CD8-positive, alpha-beta memory T cell (primary cell): Measurements from ENCODE around the gene RTP3. TPM values are rescaled to one million over a fixed set of nuclear protein-coding genes. Genes with fewer than 3 reads are reported as not detected.

Experiments
- CTCF ChIA-PET: fragments of 350-600 bp; sonication (Branson Sonifier 250); formaldehyde crosslinking; loops from one replicate; lab custom pipeline; 2021; ENCODE audit warnings: antibody characterized with exemption; lab: Charles Lee
- POLR2A ChIA-PET: fragments of 350-600 bp; sonication (Branson Sonifier 250); formaldehyde crosslinking; loops from one replicate; lab custom pipeline; 2021; ENCODE audit warnings: antibody characterized with exemption; lab: Charles Lee
- DNase-seq, 5 donors: peaks; one replicate each; pipeline versions ENCODE4 v3.0.0 to v3.0.0-alpha.2; 2020 to 2022; ENCODE audit warnings: mixed read lengths in 1 of 5
- H3K27ac ChIP-seq: one replicate; pipeline ENCODE4 v1.7.0; 2013; ENCODE audit warnings: low read depth, mild to moderate bottlenecking, low read length, moderate library complexity
- H3K27me3 ChIP-seq: 2 replicates; pipeline ENCODE4 v1.7.0; 2013; ENCODE audit warnings: low read length, mild to moderate bottlenecking; ENCODE audit not compliant: insufficient read depth, poor library complexity, severe bottlenecking
- H3K36me3 ChIP-seq: 2 replicates; pipeline ENCODE4 v1.7.0; 2013; ENCODE audit warnings: mild to moderate bottlenecking, low read length, moderate library complexity; ENCODE audit not compliant: insufficient read depth
- H3K4me1 ChIP-seq: 2 replicates; pipeline ENCODE4 v1.7.0; 2013; ENCODE audit warnings: mild to moderate bottlenecking, low read length, moderate library complexity; ENCODE audit not compliant: insufficient read depth
- H3K4me3 ChIP-seq: 2 replicates; pipeline ENCODE4 v1.7.0; 2013; ENCODE audit warnings: mild to moderate bottlenecking, low read length
- H3K9me3 ChIP-seq: 2 replicates; pipeline ENCODE4 v1.7.0; 2013; ENCODE audit warnings: mild to moderate bottlenecking, low read length
- H3K27ac Mint-ChIP-seq, 8 donors: one replicate each; pipeline ENCODE4 v1.8.0; 2020 to 2021; ENCODE audit warnings: mixed read lengths in 8 of 8, mild to moderate bottlenecking in 6 of 8, inconsistent platforms in 3 of 8, moderate library complexity in 3 of 8
- H3K27me3 Mint-ChIP-seq, 2 donors: one replicate each; pipeline ENCODE4 v1.8.0; 2020 to 2021; ENCODE audit warnings: mixed read lengths in 2 of 2, mild to moderate bottlenecking in 1 of 2, moderate library complexity in 1 of 2
- H3K36me3 Mint-ChIP-seq, 3 donors: one replicate each; pipeline ENCODE4 v1.8.0; 2020 to 2021; ENCODE audit warnings: mixed read lengths in 3 of 3, inconsistent platforms in 1 of 3, mild to moderate bottlenecking in 1 of 3
- H3K4me1 Mint-ChIP-seq, 3 donors: one replicate each; pipeline ENCODE4 v1.8.0; 2020 to 2021; ENCODE audit warnings: mixed read lengths in 3 of 3, inconsistent platforms in 1 of 3, mild to moderate bottlenecking in 1 of 3
- H3K4me3 Mint-ChIP-seq, 7 donors: one replicate each; pipeline ENCODE4 v1.8.0; 2020 to 2021; ENCODE audit warnings: mixed read lengths in 7 of 7, mild to moderate bottlenecking in 6 of 7, moderate library complexity in 4 of 7, inconsistent platforms in 2 of 7
- H3K9me3 Mint-ChIP-seq, 5 donors: one replicate each; pipeline ENCODE4 v1.8.0; 2020 to 2022; ENCODE audit warnings: mixed read lengths in 5 of 5, mild to moderate bottlenecking in 3 of 5, moderate library complexity in 2 of 5, inconsistent platforms in 1 of 5
- polyA plus RNA-seq: library from polyadenylated mRNA; unstranded; fragments of 300-500 nt; fragmentation: Illumina TruSeq; gene quantifications from one replicate; pipeline ENCODE4 v1.2.3, GENCODE V29; 2021
- total RNA-seq, 2 experiments: library from RNA; stranded (reverse); gene quantifications; one replicate each; pipeline ENCODE4 v1.2.3, GENCODE V29; 2021

The RTP3 gene
- total and polyA plus RNA-seq, 3 experiments from 2014 or later, result not detected

DNA sequence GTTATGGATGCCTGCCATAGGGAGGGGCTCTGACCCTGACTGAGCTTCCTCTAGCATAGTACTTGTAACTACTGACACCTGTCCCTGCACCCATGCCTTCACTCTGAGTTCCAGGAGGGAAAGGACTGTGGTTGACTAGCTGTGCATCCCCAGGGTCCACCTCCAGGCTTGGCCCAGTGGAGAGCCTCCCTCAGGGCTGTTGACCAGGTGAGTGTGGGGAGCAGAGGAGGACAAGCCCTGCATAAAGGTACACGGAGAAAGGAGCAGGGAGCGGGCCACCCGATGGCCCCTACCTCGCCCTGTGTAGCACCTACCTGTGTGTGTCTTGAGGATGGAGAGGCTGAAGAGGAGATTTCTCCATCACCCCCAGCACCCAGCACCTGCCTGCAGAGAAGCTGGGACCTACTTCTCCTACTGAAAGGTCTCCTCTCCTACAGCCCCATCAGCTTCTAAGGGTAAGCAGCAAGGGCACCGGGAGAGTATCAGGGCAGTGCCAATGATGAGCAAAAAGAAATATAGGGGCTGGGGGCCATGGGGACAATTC, 26.3 kb upstream of the RTP3 start:
- no peaks in the 10 kb centered on the region for H3K4me1 Mint-ChIP-seq
- no peak for DNase-seq
- H3K9me3 Mint-ChIP-seq, result peaks cover 8 to 17% (median 15%) of the 10 kb centered on the region in 5 donors
- H3K27me3 Mint-ChIP-seq, result peaks cover 6 to 15% of the 10 kb centered on the region in 2 donors
- Histone ChIP-seq H3K4me1 (no peaks in the 10 kb centered on the region), H3K27ac (no peak overlapping the region), H3K27me3 (no peaks in the 10 kb centered on the region), H3K4me3 (no peak overlapping the region), H3K9me3 (no peaks in the 10 kb centered on the region), H3K36me3 (no peaks in the 10 kb centered on the region)
- POLR2A ChIA-PET, result no interaction called here
- peaks cover 0 to 15% (median 0%) of the 10 kb centered on the region in 3 donors for H3K36me3 Mint-ChIP-seq
- H3K27ac Mint-ChIP-seq, result no peak overlapping the region
- H3K4me3 Mint-ChIP-seq, result no peak overlapping the region
- CTCF ChIA-PET, result interaction anchor here (1.0 kb wide), 1 partner anchor 87 kb away, joined by 3 read pairs; no protein-coding TSS in a partner anchor

DNA sequence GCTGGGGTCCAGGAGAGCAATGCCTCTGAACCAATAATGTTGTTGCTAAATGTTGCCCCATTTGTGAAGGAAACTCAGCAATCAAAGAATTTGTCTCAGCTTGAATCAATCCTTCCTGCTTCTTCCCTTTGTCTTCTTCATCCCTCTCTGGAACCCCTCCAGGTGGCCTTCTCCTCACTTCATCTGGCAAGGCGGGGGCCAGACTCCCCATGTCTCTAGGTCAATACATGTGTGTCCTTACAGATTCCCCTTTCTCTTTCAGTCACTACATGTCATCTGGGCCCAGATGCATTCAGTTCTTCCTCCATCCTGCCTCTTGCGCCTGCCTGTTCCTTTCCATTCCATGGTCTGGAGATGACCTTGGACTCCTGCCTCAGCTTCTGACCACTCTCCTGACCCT, 25.0 kb upstream of the RTP3 start:
- no peaks in the 10 kb centered on the region for H3K36me3 ChIP-seq
- H3K4me3 Mint-ChIP-seq, result no peak overlapping the region
- no peaks in the 10 kb centered on the region for H3K4me1 Mint-ChIP-seq
- no peaks in the 10 kb centered on the region for H3K9me3 ChIP-seq
- no peak overlapping the region for H3K27ac ChIP-seq
- DNase-seq, result no peak
- no peaks in the 10 kb centered on the region for H3K4me1 ChIP-seq
- H3K9me3 Mint-ChIP-seq, result peaks cover 8 to 17% (median 15%) of the 10 kb centered on the region in 5 donors
- H3K4me3 ChIP-seq, result no peak overlapping the region
- peaks cover 0 to 15% (median 0%) of the 10 kb centered on the region in 3 donors for H3K36me3 Mint-ChIP-seq
- no peaks in the 10 kb centered on the region for H3K27me3 ChIP-seq
- POLR2A ChIA-PET, result no interaction called here
- H3K27ac Mint-ChIP-seq, result no peak overlapping the region
- peaks cover 7 to 23% of the 10 kb centered on the region in 2 donors for H3K27me3 Mint-ChIP-seq
- CTCF ChIA-PET, result interaction anchor here (0.9 kb wide), 1 partner anchor 16 kb away, joined by 4 read pairs; no protein-coding TSS in a partner anchor

DNA sequence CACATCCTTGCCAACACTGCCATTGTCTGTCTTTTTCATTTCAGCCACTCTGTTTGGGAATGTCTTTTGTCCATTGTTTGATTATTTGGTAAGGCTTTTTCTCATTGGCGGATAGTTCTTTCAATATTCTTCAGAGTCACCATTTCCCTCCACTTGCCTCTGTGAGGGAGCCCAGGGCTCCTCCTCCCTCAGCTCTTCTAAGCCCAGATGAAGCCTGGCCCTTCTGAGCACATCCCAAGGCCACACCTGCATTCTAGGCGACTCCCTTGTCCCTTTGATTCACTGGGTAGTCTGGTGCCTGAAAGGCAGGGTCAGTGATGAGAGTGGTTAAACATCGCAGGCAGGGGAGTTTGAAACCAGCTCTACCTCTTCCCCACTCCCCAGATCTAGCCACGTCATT, 20.6 kb upstream of the RTP3 start:
- H3K36me3 ChIP-seq, result no peaks in the 10 kb centered on the region
- peaks cover 0 to 15% (median 0%) of the 10 kb centered on the region in 3 donors for H3K36me3 Mint-ChIP-seq
- no peak overlapping the region for H3K4me3 ChIP-seq
- H3K9me3 Mint-ChIP-seq, result peaks cover 8 to 17% (median 15%) of the 10 kb centered on the region in 5 donors
- H3K4me3 Mint-ChIP-seq, result no peak overlapping the region
- H3K4me1 ChIP-seq, result no peaks in the 10 kb centered on the region
- no peaks in the 10 kb centered on the region for H3K9me3 ChIP-seq
- no peak for DNase-seq
- ChIA-PET POLR2A (no interaction called here), CTCF (interaction anchor here (3.5 kb wide), 1 partner anchor 12 kb away, joined by 15 read pairs; no protein-coding TSS in a partner anchor)
- no peak overlapping the region for H3K27ac Mint-ChIP-seq
- H3K4me1 Mint-ChIP-seq, result no peaks in the 10 kb centered on the region
- no peaks in the 10 kb centered on the region for H3K27me3 ChIP-seq
- peaks cover 6 to 48% of the 10 kb centered on the region in 2 donors for H3K27me3 Mint-ChIP-seq
- H3K27ac ChIP-seq, result no peak overlapping the region

DNA sequence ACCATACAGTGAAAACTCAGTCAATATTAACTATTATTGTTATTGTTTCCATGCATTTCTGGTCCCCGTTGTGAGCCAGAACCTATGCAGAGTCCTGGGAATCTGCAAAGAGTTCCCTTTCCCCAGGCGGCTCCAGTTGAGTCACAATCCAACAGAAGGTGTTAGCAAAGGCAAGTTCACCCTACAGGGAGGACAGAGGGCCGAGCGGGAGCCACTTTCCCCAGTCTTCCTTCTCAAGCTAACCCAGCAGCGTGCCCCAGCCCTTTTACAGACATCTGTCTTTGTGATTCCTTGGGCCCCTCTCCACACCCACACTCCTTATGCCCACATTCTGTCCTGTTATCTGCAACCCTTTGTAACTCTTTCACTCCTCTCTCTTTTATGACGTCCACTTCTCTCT, 20.0 kb upstream of the RTP3 start:
- Mint-ChIP-seq H3K9me3 (peaks cover 8 to 17% (median 15%) of the 10 kb centered on the region in 5 donors), H3K36me3 (peaks cover 0 to 15% (median 0%) of the 10 kb centered on the region in 3 donors), H3K27me3 (peaks cover 6 to 47% of the 10 kb centered on the region in 2 donors), H3K4me1 (no peaks in the 10 kb centered on the region), H3K27ac (no peak overlapping the region), H3K4me3 (no peak overlapping the region)
- no peaks in the 10 kb centered on the region for H3K9me3 ChIP-seq
- POLR2A ChIA-PET, result no interaction called here
- DNase-seq, result no peak
- no peaks in the 10 kb centered on the region for H3K4me1 ChIP-seq
- no peak overlapping the region for H3K27ac ChIP-seq
- no peaks in the 10 kb centered on the region for H3K27me3 ChIP-seq
- H3K4me3 ChIP-seq, result no peak overlapping the region
- H3K36me3 ChIP-seq, result no peaks in the 10 kb centered on the region
- CTCF ChIA-PET, result interaction anchor here (3.5 kb wide), 1 partner anchor 11 kb away, joined by 15 read pairs; no protein-coding TSS in a partner anchor

DNA sequence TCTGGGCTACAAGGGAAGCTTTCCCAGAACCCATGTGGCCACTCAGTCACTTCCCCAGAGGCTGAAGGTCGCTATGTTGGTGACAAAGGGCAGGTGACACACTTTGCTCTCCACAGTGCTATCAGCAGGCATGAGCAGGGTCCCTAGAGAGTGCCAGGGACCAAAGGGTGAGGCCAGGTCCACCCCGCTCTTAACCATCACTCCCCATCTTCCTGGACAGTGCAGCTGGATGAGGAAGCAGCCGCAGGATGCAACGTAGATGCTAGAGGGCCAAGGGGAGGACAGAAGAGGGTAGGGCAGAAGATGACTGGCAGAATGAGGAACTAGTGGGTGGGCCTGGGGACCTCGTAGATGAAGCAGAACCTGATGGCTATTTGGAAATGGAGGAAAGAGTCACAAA, 19.4 kb upstream of the RTP3 start:
- no peak for DNase-seq
- Mint-ChIP-seq H3K9me3 (peaks cover 8 to 17% (median 15%) of the 10 kb centered on the region in 5 donors), H3K27ac (no peak overlapping the region), H3K36me3 (peaks cover 0 to 15% (median 0%) of the 10 kb centered on the region in 3 donors), H3K27me3 (peaks cover 6 to 41% of the 10 kb centered on the region in 2 donors), H3K4me1 (no peaks in the 10 kb centered on the region), H3K4me3 (no peak overlapping the region)
- Histone ChIP-seq H3K9me3 (no peaks in the 10 kb centered on the region), H3K4me3 (no peak overlapping the region), H3K4me1 (no peaks in the 10 kb centered on the region), H3K27ac (no peak overlapping the region), H3K36me3 (no peaks in the 10 kb centered on the region), H3K27me3 (no peaks in the 10 kb centered on the region)
- CTCF ChIA-PET, result interaction anchor here (3.5 kb wide), 1 partner anchor 11 kb away, joined by 15 read pairs; no protein-coding TSS in a partner anchor
- POLR2A ChIA-PET, result no interaction called here

DNA sequence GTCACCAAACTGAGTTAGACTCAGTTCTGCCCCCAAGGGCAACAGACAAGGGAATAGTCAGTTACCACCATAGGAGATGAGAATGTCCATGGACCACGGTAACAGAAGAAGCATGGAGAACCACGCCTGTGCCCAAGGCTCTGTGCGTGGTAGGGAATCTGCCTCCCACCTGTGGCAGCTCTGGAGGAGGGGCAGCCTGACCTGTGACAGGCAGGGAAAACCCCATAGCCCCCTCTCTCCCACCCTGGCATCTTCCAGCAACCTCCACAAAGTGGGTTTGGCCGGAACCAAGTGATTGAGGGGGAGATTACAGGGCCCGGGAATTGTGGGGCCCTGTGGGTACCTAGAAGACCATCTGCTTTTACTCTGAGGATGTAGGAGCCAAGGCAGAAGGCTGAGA, 18.8 kb upstream of the RTP3 start:
- POLR2A ChIA-PET, result no interaction called here
- Histone ChIP-seq H3K4me3 (no peak overlapping the region), H3K4me1 (no peaks in the 10 kb centered on the region), H3K27me3 (no peaks in the 10 kb centered on the region), H3K9me3 (no peaks in the 10 kb centered on the region), H3K27ac (no peak overlapping the region), H3K36me3 (no peaks in the 10 kb centered on the region)
- Mint-ChIP-seq H3K27me3 (peaks cover 6 to 37% of the 10 kb centered on the region in 2 donors), H3K4me1 (no peaks in the 10 kb centered on the region), H3K9me3 (peaks cover 8 to 17% (median 15%) of the 10 kb centered on the region in 5 donors), H3K4me3 (no peak overlapping the region), H3K36me3 (peaks cover 0 to 15% (median 0%) of the 10 kb centered on the region in 3 donors), H3K27ac (no peak overlapping the region)
- DNase-seq, result no peak
- CTCF ChIA-PET, result no interaction called here

DNA sequence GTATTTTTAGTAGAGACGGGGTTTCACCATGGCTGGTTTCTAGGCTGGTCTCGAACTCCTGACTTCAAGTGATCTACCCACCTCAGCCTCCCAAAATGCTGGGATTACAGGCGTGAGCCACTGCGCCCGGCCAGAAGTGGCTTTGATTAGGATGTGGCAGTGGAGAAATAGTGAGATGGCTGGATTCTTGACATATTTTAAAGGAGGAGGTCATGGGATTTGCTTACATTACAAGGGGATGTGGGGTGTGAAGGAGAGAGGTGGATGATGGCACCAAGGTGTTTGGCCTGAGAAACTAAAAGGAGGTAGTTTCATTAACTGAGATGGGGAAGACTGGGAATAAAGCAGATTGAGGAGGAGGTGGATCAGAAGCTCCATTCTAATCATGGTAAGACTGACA, 18.1 kb upstream of the RTP3 start:
- no peak overlapping the region for H3K4me3 Mint-ChIP-seq
- DNase-seq, result no peak
- H3K36me3 Mint-ChIP-seq, result peaks cover 0 to 11% (median 0%) of the 10 kb centered on the region in 3 donors
- no peaks in the 10 kb centered on the region for H3K4me1 Mint-ChIP-seq
- H3K27me3 ChIP-seq, result no peaks in the 10 kb centered on the region
- peaks cover 4 to 11% (median 9%) of the 10 kb centered on the region in 5 donors for H3K9me3 Mint-ChIP-seq
- H3K27ac Mint-ChIP-seq, result no peak overlapping the region
- peaks cover 6 to 37% of the 10 kb centered on the region in 2 donors for H3K27me3 Mint-ChIP-seq
- no peak overlapping the region for H3K27ac ChIP-seq
- H3K9me3 ChIP-seq, result no peaks in the 10 kb centered on the region
- H3K4me3 ChIP-seq, result no peak overlapping the region
- ChIA-PET POLR2A (no interaction called here), CTCF (interaction anchor here (1.6 kb wide), 1 partner anchor 79 kb away, joined by 4 read pairs; no protein-coding TSS in a partner anchor)
- no peaks in the 10 kb centered on the region for H3K36me3 ChIP-seq
- H3K4me1 ChIP-seq, result no peaks in the 10 kb centered on the region

DNA sequence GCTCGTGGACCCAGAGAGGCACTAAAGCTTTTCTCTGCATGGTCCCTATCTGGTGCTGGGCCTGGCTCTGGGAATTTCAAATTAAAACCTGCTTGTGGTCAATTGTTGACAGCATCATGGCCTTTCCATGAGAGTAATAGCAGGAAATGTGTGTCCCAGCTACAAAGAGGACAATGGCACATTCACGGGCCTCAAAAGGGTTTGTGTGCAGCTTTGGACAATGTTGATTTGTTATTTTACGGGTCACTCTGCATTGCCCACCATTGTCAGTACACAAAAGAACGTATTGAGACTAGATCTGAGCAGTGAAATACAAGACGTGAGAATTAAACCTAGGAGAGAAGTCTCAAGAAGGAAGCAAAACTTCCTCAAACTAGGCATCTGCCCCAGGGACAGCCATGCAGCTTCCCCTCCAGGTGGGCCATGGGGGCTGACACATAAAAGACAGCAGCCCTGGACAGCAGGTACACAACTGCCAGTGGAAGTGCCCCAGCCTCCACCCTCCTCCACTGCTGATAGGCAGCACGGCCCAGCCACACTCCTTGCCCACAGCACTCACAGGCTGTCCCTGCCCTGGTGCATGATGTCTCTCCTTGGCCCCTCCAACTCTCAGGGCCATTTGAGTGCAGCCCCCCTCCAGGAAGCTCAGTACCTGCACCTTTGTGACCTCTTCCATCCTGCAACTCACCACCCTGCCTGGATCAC, 17.1 kb upstream of the RTP3 start:
- H3K27ac Mint-ChIP-seq, result no peak overlapping the region
- H3K4me1 ChIP-seq, result no peaks in the 10 kb centered on the region
- CTCF ChIA-PET, result interaction anchor here (1.0 to 1.6 kb wide), 2 partner anchors 8 to 78 kb away, joined by 3 to 4 read pairs; no protein-coding TSS in a partner anchor

More for the DNA sequence above, 17.1 kb upstream of the RTP3 start:
- no peak for DNase-seq
- Histone ChIP-seq H3K9me3 (no peaks in the 10 kb centered on the region), H3K27ac (no peak overlapping the region), H3K4me3 (no peak overlapping the region), H3K27me3 (no peaks in the 10 kb centered on the region), H3K36me3 (no peaks in the 10 kb centered on the region)
- no peaks in the 10 kb centered on the region for H3K4me1 Mint-ChIP-seq
- H3K27me3 Mint-ChIP-seq, result peaks cover 6 to 37% of the 10 kb centered on the region in 2 donors
- peaks cover 0 to 2% (median 2%) of the 10 kb centered on the region in 5 donors for H3K9me3 Mint-ChIP-seq
- no peak overlapping the region for H3K4me3 Mint-ChIP-seq
- peaks cover 0 to 2% (median 0%) of the 10 kb centered on the region in 3 donors for H3K36me3 Mint-ChIP-seq
- POLR2A ChIA-PET, result no interaction called here
